ENCODE results near the gene HBEGF. TPM values are rescaled to one million over a fixed set of nuclear protein-coding genes. Genes with fewer than 3 reads are reported as not detected.
A peak's percentile ranks its signal among the peaks of the same experiment; 100 is the strongest.

Gene HBEGF
- total and polyA plus RNA-seq, 2 experiments from 2014 or later: 2.2 to 2.9 TPM

DNA sequence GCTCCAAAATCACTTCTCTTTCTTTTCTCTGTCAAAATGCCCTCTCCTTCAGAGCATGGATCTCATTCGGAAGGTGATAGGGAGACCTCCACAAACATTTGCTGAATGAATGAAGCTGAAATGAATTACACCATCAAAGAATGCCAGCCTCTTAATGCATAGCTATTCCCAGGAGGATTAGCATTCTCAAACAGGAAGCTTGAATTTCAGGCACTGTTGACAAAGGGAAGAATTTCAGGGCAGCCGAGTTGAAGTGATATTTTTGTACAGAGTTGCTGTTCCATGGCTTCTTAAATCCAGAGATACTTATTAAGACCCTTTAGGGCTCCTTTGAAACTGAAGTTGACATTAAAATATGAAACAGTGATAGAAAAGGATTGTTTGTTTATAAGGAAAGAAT, 18.8 kb downstream of the HBEGF start:
- H3K27me3 Mint-ChIP-seq (ENCODE audit: insufficient read depth, low read depth, poor library complexity): peaks cover 2% of the 10 kb centered on the region
- H4K20me1 ChIP-seq (replicated peaks; ENCODE audit: insufficient read depth): no peaks in the 10 kb centered on the region
- H3K4me3 ChIP-seq: no peak overlapping the region
- TF ChIP-seq POLR2AphosphoS5 (IDR thresholded peaks at IDR 0.05; ENCODE audit: low read depth) (no peak), ZNF114 (CRISPR knock-in tag; IDR thresholded peaks at IDR 0.05) (no peak), ZNF331 (CRISPR knock-in tag; IDR thresholded peaks at IDR 0.05; ENCODE audit: low read depth) (no peak), JUNB (IDR thresholded peaks at IDR 0.05; ENCODE audit: unreplicated experiment) (no peak), EZH2 (IDR thresholded peaks at IDR 0.05; ENCODE audit: low read depth, unreplicated experiment) (no peak), NANOG (IDR thresholded peaks at IDR 0.05; ENCODE audit: borderline replicate concordance) (no peak), STAT1 (IDR thresholded peaks at IDR 0.05; ENCODE audit: unreplicated experiment) (no peak), CREB1 (CRISPR knock-in tag; IDR thresholded peaks at IDR 0.05; ENCODE audit: low read depth) (no peak), ETS1 (IDR thresholded peaks at IDR 0.05) (no peak), EZH2phosphoT487 (IDR thresholded peaks at IDR 0.05; ENCODE audit: unreplicated experiment) (no peak)
- TF ChIP-seq, protein P1, sequence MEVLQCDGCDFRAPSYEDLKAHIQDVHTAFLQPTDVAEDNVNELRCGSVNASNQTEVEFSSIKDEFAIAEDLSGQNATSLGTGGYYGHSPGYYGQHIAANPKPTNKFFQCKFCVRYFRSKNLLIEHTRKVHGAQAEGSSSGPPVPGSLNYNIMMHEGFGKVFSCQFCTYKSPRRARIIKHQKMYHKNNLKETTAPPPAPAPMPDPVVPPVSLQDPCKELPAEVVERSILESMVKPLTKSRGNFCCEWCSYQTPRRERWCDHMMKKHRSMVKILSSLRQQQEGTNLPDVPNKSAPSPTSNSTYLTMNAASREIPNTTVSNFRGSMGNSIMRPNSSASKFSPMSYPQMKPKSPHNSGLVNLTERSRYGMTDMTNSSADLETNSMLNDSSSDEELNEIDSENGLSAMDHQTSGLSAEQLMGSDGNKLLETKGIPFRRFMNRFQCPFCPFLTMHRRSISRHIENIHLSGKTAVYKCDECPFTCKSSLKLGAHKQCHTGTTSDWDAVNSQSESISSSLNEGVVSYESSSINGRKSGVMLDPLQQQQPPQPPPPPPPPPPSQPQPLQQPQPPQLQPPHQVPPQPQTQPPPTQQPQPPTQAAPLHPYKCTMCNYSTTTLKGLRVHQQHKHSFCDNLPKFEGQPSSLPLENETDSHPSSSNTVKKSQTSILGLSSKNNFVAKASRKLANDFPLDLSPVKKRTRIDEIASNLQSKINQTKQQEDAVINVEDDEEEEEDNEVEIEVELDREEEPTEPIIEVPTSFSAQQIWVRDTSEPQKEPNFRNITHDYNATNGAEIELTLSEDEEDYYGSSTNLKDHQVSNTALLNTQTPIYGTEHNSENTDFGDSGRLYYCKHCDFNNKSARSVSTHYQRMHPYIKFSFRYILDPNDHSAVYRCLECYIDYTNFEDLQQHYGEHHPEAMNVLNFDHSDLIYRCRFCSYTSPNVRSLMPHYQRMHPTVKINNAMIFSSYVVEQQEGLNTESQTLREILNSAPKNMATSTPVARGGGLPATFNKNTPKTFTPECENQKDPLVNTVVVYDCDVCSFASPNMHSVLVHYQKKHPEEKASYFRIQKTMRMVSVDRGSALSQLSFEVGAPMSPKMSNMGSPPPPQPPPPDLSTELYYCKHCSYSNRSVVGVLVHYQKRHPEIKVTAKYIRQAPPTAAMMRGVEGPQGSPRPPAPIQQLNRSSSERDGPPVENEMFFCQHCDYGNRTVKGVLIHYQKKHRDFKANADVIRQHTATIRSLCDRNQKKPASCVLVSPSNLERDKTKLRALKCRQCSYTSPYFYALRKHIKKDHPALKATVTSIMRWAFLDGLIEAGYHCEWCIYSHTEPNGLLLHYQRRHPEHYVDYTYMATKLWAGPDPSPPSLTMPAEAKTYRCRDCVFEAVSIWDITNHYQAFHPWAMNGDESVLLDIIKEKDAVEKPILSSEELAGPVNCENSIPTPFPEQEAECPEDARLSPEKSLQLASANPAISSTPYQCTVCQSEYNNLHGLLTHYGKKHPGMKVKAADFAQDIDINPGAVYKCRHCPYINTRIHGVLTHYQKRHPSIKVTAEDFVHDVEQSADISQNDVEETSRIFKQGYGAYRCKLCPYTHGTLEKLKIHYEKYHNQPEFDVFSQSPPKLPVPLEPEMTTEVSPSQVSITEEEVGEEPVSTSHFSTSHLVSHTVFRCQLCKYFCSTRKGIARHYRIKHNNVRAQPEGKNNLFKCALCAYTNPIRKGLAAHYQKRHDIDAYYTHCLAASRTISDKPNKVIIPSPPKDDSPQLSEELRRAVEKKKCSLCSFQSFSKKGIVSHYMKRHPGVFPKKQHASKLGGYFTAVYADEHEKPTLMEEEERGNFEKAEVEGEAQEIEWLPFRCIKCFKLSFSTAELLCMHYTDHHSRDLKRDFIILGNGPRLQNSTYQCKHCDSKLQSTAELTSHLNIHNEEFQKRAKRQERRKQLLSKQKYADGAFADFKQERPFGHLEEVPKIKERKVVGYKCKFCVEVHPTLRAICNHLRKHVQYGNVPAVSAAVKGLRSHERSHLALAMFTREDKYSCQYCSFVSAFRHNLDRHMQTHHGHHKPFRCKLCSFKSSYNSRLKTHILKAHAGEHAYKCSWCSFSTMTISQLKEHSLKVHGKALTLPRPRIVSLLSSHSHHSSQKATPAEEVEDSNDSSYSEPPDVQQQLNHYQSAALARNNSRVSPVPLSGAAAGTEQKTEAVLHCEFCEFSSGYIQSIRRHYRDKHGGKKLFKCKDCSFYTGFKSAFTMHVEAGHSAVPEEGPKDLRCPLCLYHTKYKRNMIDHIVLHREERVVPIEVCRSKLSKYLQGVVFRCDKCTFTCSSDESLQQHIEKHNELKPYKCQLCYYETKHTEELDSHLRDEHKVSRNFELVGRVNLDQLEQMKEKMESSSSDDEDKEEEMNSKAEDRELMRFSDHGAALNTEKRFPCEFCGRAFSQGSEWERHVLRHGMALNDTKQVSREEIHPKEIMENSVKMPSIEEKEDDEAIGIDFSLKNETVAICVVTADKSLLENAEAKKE (CRISPR knock-in tag; IDR thresholded peaks at IDR 0.05): no peak
- TF ChIP-seq, protein P2, sequence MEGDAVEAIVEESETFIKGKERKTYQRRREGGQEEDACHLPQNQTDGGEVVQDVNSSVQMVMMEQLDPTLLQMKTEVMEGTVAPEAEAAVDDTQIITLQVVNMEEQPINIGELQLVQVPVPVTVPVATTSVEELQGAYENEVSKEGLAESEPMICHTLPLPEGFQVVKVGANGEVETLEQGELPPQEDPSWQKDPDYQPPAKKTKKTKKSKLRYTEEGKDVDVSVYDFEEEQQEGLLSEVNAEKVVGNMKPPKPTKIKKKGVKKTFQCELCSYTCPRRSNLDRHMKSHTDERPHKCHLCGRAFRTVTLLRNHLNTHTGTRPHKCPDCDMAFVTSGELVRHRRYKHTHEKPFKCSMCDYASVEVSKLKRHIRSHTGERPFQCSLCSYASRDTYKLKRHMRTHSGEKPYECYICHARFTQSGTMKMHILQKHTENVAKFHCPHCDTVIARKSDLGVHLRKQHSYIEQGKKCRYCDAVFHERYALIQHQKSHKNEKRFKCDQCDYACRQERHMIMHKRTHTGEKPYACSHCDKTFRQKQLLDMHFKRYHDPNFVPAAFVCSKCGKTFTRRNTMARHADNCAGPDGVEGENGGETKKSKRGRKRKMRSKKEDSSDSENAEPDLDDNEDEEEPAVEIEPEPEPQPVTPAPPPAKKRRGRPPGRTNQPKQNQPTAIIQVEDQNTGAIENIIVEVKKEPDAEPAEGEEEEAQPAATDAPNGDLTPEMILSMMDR (conservative IDR thresholded peaks at IDR 0.05; ENCODE audit: low read depth in 2 of 2): no peak
- no peaks in the 10 kb centered on the region for H3K9me2 ChIP-seq (ENCODE audit: insufficient read depth)
- H3K4me2 ChIP-seq: no peak overlapping the region
- no peaks in the 10 kb centered on the region for H3K36me3 Mint-ChIP-seq (ENCODE audit: low read depth)
- peak overlapping the region; percentile 75; the same call in 1 of the 2 replicates for H3K27ac Mint-ChIP-seq
- no peaks in the 10 kb centered on the region for H3K36me3 ChIP-seq (ENCODE audit: insufficient read depth)
- H3K27ac ChIP-seq (ENCODE audit: low read depth): no peak overlapping the region
- no peaks in the 10 kb centered on the region for H3F3A ChIP-seq (replicated peaks; ENCODE audit: low read depth)
- no peaks in the 10 kb centered on the region for H3K9me3 Mint-ChIP-seq
- peaks cover 16% of the 10 kb centered on the region for H3K4me1 Mint-ChIP-seq
- ATAC-seq: no peak
- peaks cover 5% of the 10 kb centered on the region; the same call in 1 of the 2 replicates for H3K4me1 ChIP-seq (ENCODE audit: insufficient read depth)
- peak; percentile 61 for DNase-seq (ENCODE audit: low spot score)
- no peaks in the 10 kb centered on the region for H3K27me3 ChIP-seq (ENCODE audit: insufficient read depth)
- H3K4me3 Mint-ChIP-seq: no peak overlapping the region; the same call in 2 of the 3 replicates
- no peaks in the 10 kb centered on the region for H3K79me2 ChIP-seq (replicated peaks; ENCODE audit: insufficient read depth)
- H2AFZ ChIP-seq: no peak overlapping the region

All from GM23338 (cell line).